Colon (tissue), 2 donors: ENCODE results near the gene SULT1C2.

ENCODE experiments used
- FAIRE-seq: peaks from 2 replicates; lab custom pipeline; 2012; peaks lifted over from hg19 to GRCh38; lab: Jason Lieb, UNC
- donor health status: control.
- donor health status: control.

The SULT1C2 gene

GRCh38 chr2:108351889-108352288 is 63.2 kb downstream of the SULT1C2 start:
- no peak for FAIRE-seq

- no peak for FAIRE-seq
These were observed 65.4 kb downstream of the SULT1C2 start for GRCh38 chr2:108354136-108354535.

- FAIRE-seq: no peak
These were observed 67.4 kb downstream of the SULT1C2 start for GRCh38 chr2:108355906-108356734.

- peak; percentile 57 for FAIRE-seq
These were observed 70.6 kb downstream of the SULT1C2 start for GRCh38 chr2:108359336-108359735.
